HepG2 (cell line): ENCODE measurements around the gene RGS6. TPM values are rescaled to one million over a fixed set of nuclear protein-coding genes. Genes with fewer than 3 reads are reported as not detected.

ENCODE experiments used
- ATAC-seq: fragments of 200-7000 bp; cut with Tn5 transposase; 3 replicates; pipeline ENCODE4 v1.9.1; 2020; ENCODE audit warnings: mild to moderate bottlenecking, moderate library complexity
- BruUV-seq: library from RNA; stranded (reverse); fragments of 400-500 nt; replicated peaks from 2 replicates; lab custom pipeline; 2021; lab: Mats Ljungman, UMichigan
- CTCF ChIA-PET: fragments of 300-600 bp; formaldehyde crosslinking; extraction: SDS; loops from one replicate; lab custom pipeline; 2021; ENCODE audit warnings: low total read pairs, inconsistent platforms, low intra/inter-chr PET ratio; lab: Yijun Ruan, JAX
- POLR2A ChIA-PET: fragments of 350-600 bp; sonication (Branson Sonifier 250); formaldehyde crosslinking; loops from one replicate; lab custom pipeline; 2020; ENCODE audit warnings: antibody characterized with exemption, inconsistent platforms; lab: Yijun Ruan, JAX
- DNase-seq: peaks from one replicate; pipeline ENCODE4 v3.0.0-alpha.2; 2015; ENCODE audit warnings: low spot score
- FAIRE-seq: peaks from 3 replicates; lab custom pipeline; 2011; peaks lifted over from hg19 to GRCh38; lab: Jason Lieb, UNC
- H2AFZ ChIP-seq: one replicate; pipeline ENCODE4 v1.6.1; 2011; ENCODE audit warnings: low read length, inconsistent platforms
- H3K27ac ChIP-seq: fragments of 300-600 bp; 3 replicates; pipeline ENCODE4 v1.8.0; 2011; ENCODE audit warnings: mixed run types, mild to moderate bottlenecking, mixed read lengths, low read length, inconsistent platforms; ENCODE audit not compliant: insufficient read depth; ENCODE audit errors: extremely low read length
- H3K27me3 ChIP-seq, 2 experiments: fragments of 200-600 bp in 1 of 2; 2 replicates in 1 of 2; 3 replicates in 1 of 2; pipeline versions ENCODE4 v1.6.0 to v1.8.0; 2011; ENCODE audit warnings: low read length in 2 of 2, mild to moderate bottlenecking in 2 of 2, moderate library complexity in 2 of 2, inconsistent platforms in 1 of 2; ENCODE audit not compliant: insufficient read depth in 2 of 2, control insufficient read depth in 1 of 2
- H3K36me3 ChIP-seq, 2 experiments: fragments of 200-600 bp in 1 of 2; replicated peaks in 1 of 2; 2 replicates in 1 of 2; 3 replicates in 1 of 2; pipeline versions ENCODE4 v1.5.1 to v1.8.0; 2011; ENCODE audit warnings: low read length in 2 of 2, inconsistent platforms in 1 of 2; ENCODE audit not compliant: insufficient read depth in 2 of 2, control insufficient read depth in 1 of 2
- H3K4me1 ChIP-seq: 2 replicates; pipeline ENCODE4 v1.5.1; 2012; ENCODE audit warnings: low read length, inconsistent platforms; ENCODE audit not compliant: insufficient read depth
- H3K4me2 ChIP-seq: 2 replicates; pipeline ENCODE4 v1.6.0; 2011; ENCODE audit warnings: low read depth, low read length, inconsistent platforms
- H3K4me3 ChIP-seq, 3 experiments: fragments of 200-600 bp in 1 of 3; sonication (generic), shearing (Covaris generic) in 1 of 3; replicated peaks in 1 of 3; 2 replicates each; pipeline ENCODE4 v1.5.1; 2011 to 2016; ENCODE audit warnings: low read length in 3 of 3, inconsistent platforms in 2 of 3, low read depth in 2 of 3, mild to moderate bottlenecking in 2 of 3, control low read depth in 1 of 3, mixed read lengths in 1 of 3; ENCODE audit not compliant: insufficient read depth in 1 of 3
- H3K79me2 ChIP-seq: one replicate; pipeline ENCODE4 v1.6.1; 2011; ENCODE audit warnings: low read length, inconsistent platforms; ENCODE audit not compliant: insufficient read depth
- H3K9ac ChIP-seq: 2 replicates; pipeline ENCODE4 v1.6.0; 2011; ENCODE audit warnings: mild to moderate bottlenecking, low read depth, low read length, inconsistent platforms; ENCODE audit not compliant: insufficient read depth
- H3K9me3 ChIP-seq: 2 replicates; pipeline ENCODE4 v1.5.1; 2012; ENCODE audit warnings: mild to moderate bottlenecking, low read length
- H4K20me1 ChIP-seq: 2 replicates; pipeline ENCODE4 v1.6.0; 2011; ENCODE audit warnings: inconsistent platforms, mild to moderate bottlenecking, low read length, moderate library complexity; ENCODE audit not compliant: insufficient read depth
- FOXC1 ChIP-seq: sonication (generic); formaldehyde crosslinking; IDR thresholded peaks from 2 replicates; pipeline ENCODE4 v1.8.0; 2022; ENCODE audit warnings: mild to moderate bottlenecking, missing genetic modification reagents, borderline replicate concordance
- WGBS: methylation state at CpG from one replicate; pipeline ENCODE4 v1.1.6; 2017; ENCODE audit warnings: low lambda C conversion rate; 5-methylcytosine and 5-hydroxymethylcytosine counted together
- in situ Hi-C: cut with HindIII; loops from 2 replicates; pipeline ENCODE4 v1.10.0; 2017; ENCODE audit warnings: low pct_unique_long_range_greater_than_20kb; ENCODE audit not compliant: extremely low pct_ligation_motif_present
- intact Hi-C: fragments of 100-400 bp; cut with micrococcal nuclease; formaldehyde crosslinking; loops from one replicate; pipeline ENCODE4 v1.10.0; 2022; ENCODE audit not compliant: unreplicated experiment
- polyA plus RNA-seq, 8 experiments: library from polyadenylated mRNA; depleted of rRNA in 3 of 8; stranded (reverse) in 7 of 8; unstranded in 1 of 8; fragments of >200 nt; fragmentation: Illumina TruSeq in 4 of 8; extraction: Trizol in 4 of 8; gene quantifications; 2 replicates each; pipeline versions ENCODE4 v1.2.1 to v1.2.3, GENCODE V29; 2011 to 2016; ENCODE audit warnings: low read depth in 4 of 8, missing spikeins in 1 of 8, mixed read lengths in 1 of 8; ENCODE audit not compliant: insufficient read depth in 1 of 8
- total RNA-seq, 5 experiments: library from RNA; depleted of rRNA; stranded (reverse); fragments of >200 nt; fragmentation: Illumina TruSeq; extraction: Trizol; gene quantifications; 2 replicates each; pipeline ENCODE4 v1.2.3, GENCODE V29; 2016; ENCODE audit warnings: low read depth in 1 of 5
- TF ChIP-seq, protein P1 (sequence below): sonication (generic); formaldehyde crosslinking; IDR thresholded peaks from 2 replicates; pipeline ENCODE4 v1.5.0; 2020; ENCODE audit warnings: mild to moderate bottlenecking, missing genetic modification reagents, moderate library complexity
- TF ChIP-seq, protein P2 (sequence below): sonication (generic); formaldehyde crosslinking; IDR thresholded peaks from 2 replicates; pipeline ENCODE4 v1.5.1; 2020; ENCODE audit warnings: mild to moderate bottlenecking, moderate library complexity, missing genetic modification reagents
- TF ChIP-seq, protein P3 (sequence below): sonication (generic); formaldehyde crosslinking; IDR thresholded peaks from 2 replicates; pipeline ENCODE4 v1.8.1; 2023; ENCODE audit warnings: mild to moderate bottlenecking, moderate library complexity, missing genetic modification reagents

Gene RGS6
- total and polyA plus RNA-seq, 2 of the 13 experiments (the other 11 are each of a cell fraction or from before 2014, with no cell fraction given), result not detected

DNA sequence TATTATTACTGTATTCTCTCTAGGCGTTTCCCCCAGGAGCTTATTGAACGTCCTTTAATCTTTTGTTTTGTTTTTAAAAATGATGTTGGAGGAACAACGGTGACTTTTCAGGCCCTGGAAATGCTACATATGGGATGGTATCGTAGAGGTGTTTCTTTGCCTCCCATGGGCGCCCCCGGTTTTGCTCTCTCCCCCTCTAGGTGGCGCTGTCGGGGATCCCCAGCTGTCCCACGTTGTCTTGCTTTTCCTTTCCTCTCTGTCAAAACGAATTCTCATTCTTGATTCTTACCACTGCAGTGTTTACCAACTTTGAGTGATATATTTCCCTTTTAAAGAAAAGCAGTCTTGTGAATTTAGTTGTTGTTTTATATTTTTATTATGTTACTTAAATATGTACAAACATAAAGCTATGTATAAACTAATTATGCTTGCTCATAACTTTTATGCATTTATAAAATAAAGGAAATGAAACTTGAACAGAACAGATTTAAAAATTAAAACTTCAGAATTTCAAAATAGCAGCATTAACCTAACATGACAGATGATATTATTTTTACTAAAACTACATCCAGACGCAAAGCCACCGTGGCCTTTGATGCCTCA lies 171.9 kb downstream of the RGS6 start:
- Histone ChIP-seq H3K4me1 (no peaks in the 10 kb centered on the region), H3K9ac (no peak overlapping the region), H2AFZ (no peak overlapping the region), H3K4me3 (no peak overlapping the region), H3K4me2 (no peak overlapping the region), H3K79me2 (no peaks in the 10 kb centered on the region), H3K27ac (no peak overlapping the region), H3K9me3 (no peaks in the 10 kb centered on the region), H4K20me1 (no peaks in the 10 kb centered on the region), H3K36me3 (no peaks in the 10 kb centered on the region), H3K27me3 (no peaks in the 10 kb centered on the region)
- DNase-seq (no peak), ATAC-seq (0 out of 3 replicates have a peak, but pooled peaks have one; percentile 38), FAIRE-seq (no peak)
- in situ Hi-C loops, result no loop called here
- WGBS, result 12% methylated on average over 12 of the region's 12 CpGs
- BruUV-seq, result no TSS peak
- intact Hi-C loops, result no loop called here
- TF ChIP-seq FOXC1 (CRISPR knock-in tag), result no peak
- TF ChIP-seq, protein P1, sequence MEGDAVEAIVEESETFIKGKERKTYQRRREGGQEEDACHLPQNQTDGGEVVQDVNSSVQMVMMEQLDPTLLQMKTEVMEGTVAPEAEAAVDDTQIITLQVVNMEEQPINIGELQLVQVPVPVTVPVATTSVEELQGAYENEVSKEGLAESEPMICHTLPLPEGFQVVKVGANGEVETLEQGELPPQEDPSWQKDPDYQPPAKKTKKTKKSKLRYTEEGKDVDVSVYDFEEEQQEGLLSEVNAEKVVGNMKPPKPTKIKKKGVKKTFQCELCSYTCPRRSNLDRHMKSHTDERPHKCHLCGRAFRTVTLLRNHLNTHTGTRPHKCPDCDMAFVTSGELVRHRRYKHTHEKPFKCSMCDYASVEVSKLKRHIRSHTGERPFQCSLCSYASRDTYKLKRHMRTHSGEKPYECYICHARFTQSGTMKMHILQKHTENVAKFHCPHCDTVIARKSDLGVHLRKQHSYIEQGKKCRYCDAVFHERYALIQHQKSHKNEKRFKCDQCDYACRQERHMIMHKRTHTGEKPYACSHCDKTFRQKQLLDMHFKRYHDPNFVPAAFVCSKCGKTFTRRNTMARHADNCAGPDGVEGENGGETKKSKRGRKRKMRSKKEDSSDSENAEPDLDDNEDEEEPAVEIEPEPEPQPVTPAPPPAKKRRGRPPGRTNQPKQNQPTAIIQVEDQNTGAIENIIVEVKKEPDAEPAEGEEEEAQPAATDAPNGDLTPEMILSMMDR, result 0 out of 2 replicates have a peak, but pooled peaks have one; percentile 30
- TF ChIP-seq, protein P2, sequence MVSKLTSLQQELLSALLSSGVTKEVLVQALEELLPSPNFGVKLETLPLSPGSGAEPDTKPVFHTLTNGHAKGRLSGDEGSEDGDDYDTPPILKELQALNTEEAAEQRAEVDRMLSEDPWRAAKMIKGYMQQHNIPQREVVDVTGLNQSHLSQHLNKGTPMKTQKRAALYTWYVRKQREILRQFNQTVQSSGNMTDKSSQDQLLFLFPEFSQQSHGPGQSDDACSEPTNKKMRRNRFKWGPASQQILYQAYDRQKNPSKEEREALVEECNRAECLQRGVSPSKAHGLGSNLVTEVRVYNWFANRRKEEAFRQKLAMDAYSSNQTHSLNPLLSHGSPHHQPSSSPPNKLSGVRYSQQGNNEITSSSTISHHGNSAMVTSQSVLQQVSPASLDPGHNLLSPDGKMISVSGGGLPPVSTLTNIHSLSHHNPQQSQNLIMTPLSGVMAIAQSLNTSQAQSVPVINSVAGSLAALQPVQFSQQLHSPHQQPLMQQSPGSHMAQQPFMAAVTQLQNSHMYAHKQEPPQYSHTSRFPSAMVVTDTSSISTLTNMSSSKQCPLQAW (CRISPR knock-in tag), result no peak
- TF ChIP-seq, protein P3, sequence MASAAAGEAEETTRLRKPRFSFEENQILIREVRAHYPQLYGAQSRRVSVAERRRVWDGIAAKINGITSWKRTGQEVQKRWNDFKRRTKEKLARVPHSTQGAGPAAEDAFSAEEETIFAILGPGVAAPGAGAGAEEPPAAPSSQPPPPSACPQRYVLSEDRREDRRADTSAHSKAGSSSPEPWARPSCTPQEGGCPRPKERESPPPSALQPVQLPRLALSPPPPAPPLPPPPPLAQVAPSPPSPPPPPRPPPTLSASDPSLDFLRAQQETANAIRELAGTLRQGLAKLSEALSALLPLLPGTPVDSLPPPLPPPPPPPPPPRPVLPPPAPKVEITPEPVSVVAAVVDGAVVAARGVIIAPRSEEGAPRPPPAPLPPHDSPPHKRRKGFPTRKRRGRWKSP (CRISPR knock-in tag), result no peak
- ChIA-PET POLR2A (no interaction called here), CTCF (no interaction called here)
